HG03159 (cell line): ENCODE results near the gene BBS4.
A peak's percentile ranks its signal among the peaks of the same experiment; 100 is the strongest.
"Not testable (repeated sequence)": the region's sequence is repeated elsewhere in the genome, so short reads cannot be mapped to it uniquely, and the experiment has no call there.

Experiments
- ATAC-seq: cut with Tn5 transposase; IDR thresholded peaks from one replicate; pipeline ENCODE4 v1.9.1; 2021; ENCODE audit warnings: mild to moderate bottlenecking, moderate library complexity; ENCODE audit not compliant: unreplicated experiment

Gene BBS4

DNA sequence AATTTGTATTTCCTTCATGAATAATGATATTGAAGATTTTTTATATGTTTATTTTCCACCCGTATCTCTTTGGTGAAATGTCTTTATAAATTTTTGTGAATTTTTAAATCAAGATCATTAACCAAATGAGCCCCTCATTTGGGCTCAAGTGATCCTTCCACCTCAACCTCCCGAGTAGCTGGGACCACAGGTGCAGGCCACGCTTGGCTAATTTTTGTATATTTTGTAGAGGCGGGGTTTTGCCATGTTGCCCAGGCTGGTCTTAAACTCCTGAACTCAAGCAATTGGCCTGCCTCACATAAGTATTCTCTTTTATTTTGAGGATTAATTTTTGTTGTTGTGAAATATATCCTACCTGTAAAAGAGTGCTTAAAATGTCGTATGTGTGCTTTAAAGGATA is 4.9 kb downstream of the BBS4 start:
- no peak for ATAC-seq

DNA sequence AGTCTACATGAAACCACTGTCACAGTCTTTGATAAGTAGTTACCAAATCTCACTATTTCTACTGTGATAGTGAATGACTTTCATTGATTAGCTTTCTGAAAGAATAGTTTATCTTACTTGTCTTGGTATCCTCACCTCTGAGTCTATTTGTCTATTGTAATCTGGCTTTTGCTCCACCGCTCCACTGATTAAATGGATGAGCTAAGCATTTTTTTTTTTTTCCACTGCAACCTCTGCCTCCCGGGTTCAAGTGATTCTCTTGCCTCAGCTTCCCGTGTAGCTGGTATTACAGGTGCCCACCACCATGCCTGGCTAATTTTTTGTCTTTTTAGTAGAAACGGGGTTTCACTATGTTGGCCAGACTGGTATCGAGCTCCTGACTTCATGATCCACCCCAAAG is 12.9 kb downstream of the BBS4 start:
- ATAC-seq: no peak

DNA sequence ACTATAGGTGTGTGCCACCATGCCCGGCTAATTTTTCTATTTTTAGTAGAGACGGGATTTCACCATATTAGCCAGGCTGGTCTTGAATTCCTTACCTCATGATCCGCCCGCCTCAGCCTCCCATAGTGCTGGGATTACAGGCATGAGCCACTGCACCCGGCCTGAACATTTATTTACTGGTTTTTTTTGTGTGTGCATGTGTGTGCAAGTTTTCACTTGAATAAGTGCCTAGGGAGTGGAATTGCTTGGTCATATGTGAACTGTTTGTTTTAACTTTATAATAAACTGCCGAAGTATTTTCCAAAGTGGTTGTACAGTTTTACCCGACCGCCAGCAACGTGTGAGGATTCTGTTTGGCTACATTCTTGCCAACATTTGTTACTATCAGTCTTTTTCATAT is 14.1 kb downstream of the BBS4 start:
- no peak for ATAC-seq

DNA sequence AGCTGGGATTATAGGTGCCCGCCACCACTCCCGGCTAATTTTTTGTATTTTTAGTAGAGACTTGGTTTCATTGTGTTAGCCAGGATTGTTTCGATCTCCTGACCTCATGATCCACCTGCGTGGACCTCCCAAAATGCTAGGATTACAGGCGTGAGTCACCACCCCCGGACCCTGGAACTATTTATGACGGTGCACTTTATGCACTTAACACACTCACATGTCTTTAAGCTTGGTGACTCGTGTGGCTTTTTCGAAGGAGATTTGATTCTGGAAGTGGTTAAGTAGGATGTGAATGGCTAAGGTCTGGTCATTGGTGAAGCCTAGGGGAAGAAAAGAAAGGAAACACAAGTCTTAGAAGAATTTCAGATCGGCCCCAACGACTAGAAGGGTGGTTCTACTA is 20.3 kb downstream of the BBS4 start:
- no peak for ATAC-seq

DNA sequence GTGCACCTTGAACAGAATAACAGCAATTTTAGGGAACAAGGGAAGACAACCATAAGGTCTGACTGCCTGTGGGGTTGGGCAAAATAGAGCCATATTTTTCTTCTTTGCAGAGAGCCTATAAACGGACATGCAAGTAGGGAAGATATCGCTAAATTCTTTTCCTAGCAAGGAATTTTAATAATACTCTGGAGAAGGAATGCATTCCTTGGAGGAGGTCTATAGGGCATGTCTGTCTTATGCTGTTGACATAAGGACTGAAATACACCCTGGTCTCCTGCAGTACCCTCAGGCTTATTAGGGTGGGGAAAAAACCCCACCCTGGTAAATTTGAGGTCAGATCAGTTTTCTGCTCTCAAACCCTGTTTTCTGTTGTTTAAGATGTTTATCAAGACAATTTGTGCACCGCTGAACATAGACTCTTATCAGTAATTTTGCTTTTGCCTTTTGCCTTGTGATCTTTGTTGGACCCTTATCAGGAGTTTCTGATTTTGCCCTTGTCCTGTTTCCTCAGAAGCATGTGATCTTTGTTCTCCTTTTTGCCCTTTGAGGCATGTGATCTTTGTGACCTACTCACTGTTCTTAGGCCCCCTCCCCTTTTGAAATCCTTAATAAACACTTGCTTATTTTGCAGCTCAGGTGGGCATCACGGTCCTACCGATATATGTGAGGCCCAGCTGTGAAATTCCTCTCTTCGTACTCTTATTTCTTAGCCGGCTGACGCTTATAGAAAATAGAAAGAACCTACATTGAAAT is 22.7 kb downstream of the BBS4 start:
- ATAC-seq: not testable (repeated sequence)

DNA sequence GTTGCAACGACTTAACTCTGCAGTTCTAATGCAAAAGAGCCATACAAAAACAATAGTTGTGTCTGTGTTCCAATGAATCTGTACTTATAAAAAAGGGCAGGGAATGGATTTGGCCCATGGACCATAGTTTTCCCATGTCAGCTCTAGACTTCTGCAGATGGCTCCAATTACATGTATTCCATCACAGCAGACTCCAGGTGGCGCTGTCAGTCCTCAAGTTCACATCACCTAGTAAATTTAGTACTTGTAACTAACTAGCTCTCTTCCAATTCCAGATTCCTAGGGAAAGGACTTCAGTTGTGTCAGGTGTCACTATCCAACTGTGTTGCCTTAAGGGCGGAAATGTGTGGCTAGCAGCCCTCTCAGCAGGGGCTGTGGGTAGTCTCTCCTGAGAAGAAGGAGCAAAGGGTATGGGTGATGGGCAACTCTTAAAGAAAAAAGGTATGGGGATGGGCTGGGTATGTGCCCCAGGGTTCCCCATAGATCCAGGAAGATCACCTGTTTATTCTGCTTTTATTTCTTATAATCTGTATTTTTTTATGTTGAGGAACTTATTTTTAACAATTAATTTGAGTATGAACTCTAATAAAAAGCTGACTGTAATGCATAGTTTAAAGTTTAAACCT is 36.2 kb downstream of the BBS4 start:
- no peak for ATAC-seq

DNA sequence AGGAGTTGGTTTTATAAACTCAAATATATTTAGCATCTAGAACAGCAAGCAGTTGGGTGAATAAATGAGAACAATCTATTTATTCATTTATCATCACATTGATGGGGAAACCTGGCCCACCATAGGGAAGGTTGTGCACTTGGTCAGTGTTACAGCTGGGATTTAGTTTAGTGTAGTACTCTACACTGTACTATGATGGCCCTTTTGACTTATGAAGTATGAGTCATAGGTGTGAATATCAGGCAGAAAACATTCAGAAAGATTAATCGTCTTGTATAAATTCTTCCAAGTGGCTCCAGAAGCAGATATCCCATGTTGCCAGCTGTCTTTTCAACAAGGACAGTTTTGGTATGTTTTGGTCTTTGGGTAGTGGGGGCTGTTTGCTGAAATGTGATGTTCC is 38.0 kb downstream of the BBS4 start:
- no peak for ATAC-seq

DNA sequence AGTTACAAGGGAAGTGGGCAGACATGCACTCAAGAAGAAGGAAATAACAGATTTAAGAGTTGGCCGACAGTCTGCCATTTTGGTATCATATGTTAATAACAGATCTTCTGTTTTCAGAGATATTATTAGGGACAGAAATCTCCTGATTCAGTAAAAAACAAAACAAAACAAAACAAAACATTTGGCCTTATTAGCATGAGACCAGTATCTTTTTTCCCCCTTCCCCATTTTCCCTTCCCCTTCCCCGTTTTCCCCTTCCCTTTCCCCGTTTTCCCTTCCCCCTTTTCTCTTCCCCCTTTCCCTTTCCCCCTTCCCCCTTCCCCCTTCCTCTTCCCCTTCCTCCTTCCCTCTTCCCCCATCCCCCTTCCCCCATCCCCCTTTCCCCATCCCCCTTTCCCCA is 39.4 kb downstream of the BBS4 start:
- no peak for ATAC-seq

DNA sequence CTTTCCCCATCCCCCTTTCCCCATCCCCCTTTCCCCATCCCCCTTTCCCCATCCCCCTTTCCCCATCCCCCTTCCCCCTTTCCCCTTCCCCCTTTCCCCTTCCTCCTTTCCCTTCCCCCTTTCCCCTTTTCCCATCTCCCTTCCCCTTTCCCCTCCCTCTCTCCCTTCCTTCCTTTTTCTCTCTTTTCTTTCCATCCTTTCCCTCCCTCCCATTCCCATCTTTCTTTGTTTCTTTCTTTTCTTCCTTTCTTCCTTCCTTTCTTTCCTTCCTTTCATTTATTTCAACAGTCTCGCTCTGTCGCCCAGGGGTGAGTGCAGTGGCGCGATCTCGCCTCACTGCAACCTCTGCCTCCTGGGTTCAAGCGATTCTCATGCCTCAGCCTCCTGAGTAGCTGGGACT is 39.8 kb downstream of the BBS4 start:
- ATAC-seq: not testable (repeated sequence)

DNA sequence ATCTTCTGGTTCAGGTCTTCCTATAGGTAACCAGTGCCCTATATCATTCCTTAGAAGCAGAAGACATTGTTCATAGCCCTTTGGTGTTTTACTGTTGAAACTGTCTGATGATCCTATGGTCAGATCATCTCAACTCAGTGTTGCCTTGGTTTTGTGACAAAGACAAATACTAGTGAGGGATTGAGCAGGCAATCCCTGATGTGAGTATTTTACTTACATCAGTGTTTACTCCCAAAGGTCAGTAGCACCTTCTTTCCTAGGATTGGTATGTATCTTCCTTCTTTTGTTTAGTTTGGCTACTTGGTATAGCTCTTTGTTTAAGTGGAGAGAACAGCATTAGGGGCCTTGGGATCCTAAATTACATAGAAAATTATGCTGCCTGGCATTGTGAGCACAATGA is 41.1 kb downstream of the BBS4 start:
- ATAC-seq: no peak

DNA sequence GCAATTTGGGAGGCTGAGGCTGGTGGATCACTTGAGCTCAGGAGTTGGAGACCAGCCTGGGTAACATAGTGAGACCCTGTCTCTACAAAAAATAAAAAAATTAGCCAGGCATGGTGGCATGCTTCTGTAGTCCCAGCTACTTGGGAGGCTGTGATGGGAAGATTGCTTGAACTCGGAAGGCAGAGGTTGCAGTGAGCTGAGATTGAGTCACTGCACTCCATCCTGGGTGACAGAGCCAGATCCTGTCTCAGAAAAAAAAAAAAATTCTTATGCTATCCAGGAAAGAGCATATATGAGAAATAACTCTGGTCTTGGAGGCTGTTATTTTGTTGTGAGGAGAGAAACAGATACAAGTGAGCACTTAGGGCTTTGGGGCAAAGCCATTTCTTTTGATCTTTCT is 42.2 kb downstream of the BBS4 start:
- ATAC-seq: not testable (repeated sequence)

DNA sequence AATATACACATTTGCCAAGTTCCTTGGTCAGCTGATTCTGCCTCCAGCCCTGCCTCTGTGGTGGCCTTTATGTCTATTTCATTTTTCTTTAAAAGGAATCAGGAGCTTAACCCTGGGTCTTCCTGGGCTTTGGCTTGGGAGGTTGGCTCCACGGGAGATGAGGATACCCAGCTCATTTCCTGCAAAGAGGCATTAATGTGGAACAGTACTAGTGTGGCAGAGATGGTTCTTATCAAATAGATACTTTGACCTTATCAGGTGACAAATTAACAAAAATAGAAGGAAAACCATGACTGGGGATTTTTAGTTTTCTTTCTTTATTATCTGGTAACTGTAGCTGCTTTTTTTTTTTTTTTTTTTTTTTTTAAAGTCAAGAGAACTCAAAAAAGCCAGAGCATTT is 42.8 kb downstream of the BBS4 start:
- ATAC-seq: no peak

DNA sequence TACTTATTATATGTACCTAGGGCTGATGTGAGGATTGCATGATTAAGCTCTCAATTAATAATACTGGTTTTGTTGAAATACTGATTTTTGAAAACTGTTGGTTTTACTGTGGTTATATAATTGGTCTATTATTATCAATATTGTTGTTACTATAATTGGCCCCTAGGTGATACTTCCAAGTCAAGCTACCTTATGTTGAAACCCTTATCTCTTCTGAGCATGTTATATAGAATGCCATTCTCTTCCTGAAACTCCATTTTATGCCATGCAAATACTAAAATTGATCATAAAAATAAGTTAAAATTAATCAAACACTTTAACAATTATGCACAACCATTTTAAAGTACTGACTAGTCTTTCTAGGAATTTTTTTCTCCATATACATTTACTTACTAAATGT is 46.1 kb downstream of the BBS4 start:
- no peak for ATAC-seq

DNA sequence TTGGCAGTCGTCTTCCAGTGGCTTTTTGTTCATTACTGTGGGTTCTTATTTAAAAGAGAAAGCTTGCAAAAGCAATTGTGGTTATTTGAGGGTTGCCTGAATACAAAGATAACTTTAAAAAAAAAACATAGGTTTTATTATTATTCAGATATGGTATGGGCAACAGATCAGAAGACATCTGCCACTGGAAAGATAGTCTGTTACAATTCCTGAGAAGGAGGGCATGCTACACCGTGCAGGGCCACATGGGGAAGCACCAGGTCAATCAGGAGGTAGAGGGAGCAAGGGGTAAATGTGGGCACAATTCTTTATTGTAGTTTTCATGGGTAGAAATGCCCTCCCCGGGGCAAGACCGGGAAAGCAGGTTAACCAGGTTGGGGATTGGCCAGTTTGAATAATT is 46.5 kb downstream of the BBS4 start:
- no peak for ATAC-seq

DNA sequence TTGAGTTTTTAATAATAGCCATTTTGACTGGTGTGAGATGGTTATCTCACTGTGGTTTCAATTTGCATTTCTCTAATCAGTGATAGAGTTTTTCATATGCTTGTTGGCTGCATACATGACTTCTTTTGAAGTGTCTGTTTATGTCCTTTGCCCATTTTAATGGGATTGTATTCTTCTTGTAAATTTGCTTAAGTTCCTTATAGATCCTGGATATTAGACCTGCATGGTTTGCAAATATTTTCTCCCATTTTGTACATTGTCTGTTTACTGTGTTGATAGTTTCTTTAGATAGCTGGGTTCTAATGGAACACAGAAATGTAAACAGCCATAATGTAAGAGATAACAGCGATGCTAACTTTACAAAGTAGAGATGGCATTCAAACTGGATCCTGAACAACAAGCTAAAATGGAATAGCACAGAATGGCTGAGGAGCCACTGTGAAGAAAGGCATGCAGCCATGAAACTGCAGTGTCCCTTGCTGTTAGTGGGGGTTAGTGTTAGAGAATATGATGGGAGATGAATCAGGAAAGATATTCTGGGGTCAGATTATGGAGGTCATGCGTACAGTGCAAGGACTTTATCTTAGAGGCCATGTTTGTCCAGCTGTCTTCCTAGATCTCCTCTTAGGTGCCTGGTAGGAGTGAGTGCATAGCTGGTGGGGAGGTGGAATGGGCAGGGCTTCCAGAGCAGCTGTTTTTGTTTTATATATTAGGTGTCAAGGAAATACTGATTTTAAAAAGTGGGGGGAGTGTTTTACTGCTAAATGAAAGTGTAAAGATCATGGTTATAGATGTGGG is 48.1 kb downstream of the BBS4 start:
- ATAC-seq: no peak

DNA sequence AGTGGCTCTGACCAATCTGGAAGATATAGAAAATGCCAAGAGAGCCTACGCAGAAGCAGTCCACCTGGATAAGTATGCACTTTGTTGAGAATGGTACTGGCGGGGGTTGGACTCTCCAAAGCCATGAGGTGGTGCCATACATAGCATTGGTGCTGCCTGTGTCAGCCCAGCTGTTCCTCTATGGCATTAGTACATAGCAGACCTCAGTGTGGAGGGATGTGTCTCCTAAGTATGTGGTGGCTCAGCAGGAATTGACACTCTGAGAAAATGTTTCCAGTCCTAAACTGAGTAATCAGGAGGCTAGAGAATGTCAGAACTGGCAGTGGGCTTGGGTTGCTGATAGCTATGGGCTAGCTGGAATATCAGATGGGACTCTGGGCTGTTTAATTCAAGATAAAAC is 49.1 kb downstream of the BBS4 start:
- ATAC-seq: no peak

DNA sequence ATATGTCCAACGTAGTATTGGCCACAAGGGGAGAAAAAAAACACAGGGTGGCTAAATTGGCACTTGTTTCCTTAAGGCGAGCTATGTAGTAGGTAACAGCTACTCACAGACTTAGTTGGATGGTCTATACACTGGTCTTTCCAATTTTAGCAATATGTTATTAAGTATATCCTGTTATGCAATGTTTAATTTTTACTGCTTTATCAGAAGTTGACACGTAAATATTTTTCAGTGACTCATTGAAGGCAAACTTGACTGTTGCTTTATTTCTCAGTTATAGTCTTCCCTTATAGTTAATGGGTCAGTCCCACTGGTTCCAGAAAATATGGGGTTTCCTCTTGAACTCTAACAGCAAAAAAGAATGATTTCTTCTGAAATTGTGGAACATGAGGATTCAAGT is 51.1 kb downstream of the BBS4 start:
- no peak for ATAC-seq

DNA sequence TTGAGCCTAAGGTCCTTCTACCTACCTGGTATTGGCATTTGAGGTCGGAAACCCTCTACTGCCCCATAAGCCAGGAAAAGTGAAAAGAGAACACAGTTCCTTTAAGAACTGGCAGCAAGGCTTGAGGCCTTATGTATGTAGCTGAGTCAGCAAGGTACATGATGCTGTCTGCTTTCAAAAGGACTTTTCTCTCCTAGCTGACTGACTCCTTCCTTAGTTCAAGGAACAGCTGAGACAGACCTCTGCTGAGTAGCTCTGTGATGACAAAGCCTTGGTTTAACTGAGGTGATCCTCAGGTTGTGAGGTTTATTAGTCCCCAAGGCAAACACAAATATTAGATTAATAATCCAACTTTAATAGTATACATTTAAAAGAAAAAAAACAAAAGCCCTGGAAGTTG is 51.7 kb downstream of the BBS4 start:
- no peak for ATAC-seq

DNA sequence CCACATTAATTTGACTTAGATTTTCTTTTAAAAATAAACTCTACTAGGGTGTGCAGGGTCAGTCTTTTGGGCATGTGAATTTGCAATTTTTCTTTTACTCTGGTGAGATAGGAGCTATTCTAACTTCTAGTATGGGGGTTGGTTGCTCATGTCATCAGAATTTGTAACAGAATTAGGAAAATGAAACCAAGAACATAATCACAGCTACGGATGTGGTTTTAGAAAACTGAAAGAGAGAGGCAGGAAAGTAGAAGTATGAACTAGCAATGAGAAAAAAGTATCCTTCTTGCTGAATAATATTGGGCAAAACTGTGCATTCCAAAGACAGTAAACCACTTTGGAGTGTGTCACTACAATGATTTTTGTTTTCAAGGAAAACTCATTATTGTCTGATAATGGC is 54.2 kb downstream of the BBS4 start:
- peak; percentile 81 for ATAC-seq

DNA sequence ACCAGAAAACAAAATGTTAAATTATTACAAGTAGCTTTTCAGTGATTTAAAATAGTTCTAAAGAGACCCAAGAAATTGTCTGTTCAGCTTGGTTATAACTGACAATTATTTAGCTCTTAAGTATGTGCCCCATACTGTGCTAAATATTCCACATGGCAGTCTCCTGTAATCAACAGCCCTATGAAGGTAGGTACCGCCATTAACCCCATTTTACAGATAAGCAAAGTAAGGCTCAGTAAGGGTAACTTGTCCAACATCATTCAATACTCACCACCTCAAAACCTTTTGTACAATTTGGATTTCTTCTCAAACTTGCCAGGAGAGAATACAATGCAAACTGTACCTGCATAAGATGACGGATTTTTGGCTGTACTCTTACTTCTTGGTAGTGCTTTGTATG is 63.7 kb downstream of the BBS4 start:
- no peak for ATAC-seq

DNA sequence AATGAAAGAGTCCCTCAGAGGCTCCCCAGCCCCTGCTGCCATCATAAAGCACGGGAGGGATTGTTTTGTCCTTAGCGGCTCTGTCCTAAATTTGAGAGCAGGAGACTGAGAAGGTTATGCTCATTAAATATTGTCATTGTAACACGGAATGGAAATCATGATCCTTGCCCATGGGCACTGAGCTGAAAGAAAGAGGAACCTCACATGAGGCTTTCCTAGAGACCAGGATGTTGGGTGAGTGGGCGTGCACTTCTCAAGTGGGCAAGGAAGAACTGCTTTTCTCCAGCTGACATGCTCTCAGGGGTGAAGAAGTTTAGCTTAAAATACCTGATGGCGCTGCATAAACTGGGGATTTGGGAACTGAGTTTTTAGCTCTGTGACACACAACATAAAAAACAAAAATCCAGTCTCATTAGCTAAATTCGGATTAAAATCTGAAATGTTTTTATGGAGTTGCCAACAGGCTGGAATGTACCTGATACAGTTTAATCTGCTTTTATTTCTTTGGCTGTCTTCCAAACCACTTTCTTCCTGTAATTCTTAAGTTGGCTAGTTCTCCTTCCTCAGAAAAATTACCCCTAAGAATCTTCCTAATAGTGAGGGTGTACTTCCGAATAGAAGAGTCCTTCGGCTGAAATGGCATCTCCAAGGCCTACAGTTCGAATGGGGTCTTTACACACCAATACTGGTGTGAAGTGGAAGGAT is 65.9 kb downstream of the BBS4 start:
- no peak for ATAC-seq
